Neural progenitor cell (in vitro differentiated cells): ENCODE measurements around the gene STK32B.

Source experiments
- EZH2 ChIP-seq: fragments of 200-600 bp; sonication (generic); IDR thresholded peaks from 2 replicates; pipeline ENCODE4 v1.6.1; 2017; ENCODE audit warnings: antibody characterized with exemption, mild to moderate bottlenecking, moderate library complexity
- EZH2phosphoT487 ChIP-seq: fragments of 200-600 bp; sonication (generic); IDR thresholded peaks from 2 replicates; pipeline ENCODE4 v1.6.1; 2017; ENCODE audit warnings: antibody characterized with exemption
- TF ChIP-seq, protein P1 (sequence below): fragments of 200-600 bp; sonication (generic); IDR thresholded peaks from 2 replicates; pipeline ENCODE4 v1.5.1; 2017; ENCODE audit warnings: antibody characterized with exemption, mild to moderate bottlenecking

DNA sequence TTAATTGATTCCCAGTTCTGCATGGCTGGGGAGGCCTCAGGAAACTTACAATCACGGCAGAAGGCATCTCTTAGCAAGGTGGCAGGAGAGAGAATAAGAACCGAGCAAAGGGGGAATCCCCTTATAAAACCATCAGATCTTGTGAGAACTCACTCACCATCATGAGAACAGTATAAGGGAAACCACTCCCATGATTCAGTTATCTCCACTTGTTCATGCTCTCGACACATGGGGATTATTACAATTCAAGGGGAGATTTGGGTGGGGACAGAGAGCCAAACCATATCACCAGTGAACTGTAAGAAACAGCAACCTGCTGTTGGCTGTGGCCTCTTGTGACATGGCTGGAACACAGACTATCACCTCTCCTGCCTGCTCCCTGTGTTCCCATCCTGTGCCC, 24.9 kb upstream of the STK32B start:
- TF ChIP-seq EZH2 = no peak
- TF ChIP-seq, protein P1, sequence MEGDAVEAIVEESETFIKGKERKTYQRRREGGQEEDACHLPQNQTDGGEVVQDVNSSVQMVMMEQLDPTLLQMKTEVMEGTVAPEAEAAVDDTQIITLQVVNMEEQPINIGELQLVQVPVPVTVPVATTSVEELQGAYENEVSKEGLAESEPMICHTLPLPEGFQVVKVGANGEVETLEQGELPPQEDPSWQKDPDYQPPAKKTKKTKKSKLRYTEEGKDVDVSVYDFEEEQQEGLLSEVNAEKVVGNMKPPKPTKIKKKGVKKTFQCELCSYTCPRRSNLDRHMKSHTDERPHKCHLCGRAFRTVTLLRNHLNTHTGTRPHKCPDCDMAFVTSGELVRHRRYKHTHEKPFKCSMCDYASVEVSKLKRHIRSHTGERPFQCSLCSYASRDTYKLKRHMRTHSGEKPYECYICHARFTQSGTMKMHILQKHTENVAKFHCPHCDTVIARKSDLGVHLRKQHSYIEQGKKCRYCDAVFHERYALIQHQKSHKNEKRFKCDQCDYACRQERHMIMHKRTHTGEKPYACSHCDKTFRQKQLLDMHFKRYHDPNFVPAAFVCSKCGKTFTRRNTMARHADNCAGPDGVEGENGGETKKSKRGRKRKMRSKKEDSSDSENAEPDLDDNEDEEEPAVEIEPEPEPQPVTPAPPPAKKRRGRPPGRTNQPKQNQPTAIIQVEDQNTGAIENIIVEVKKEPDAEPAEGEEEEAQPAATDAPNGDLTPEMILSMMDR = no peak
- no peak for TF ChIP-seq EZH2phosphoT487
